NCI-H2171 (cell line): ENCODE results near the gene SPDYE2.
"Not testable (repeated sequence)": the region's sequence is repeated elsewhere in the genome, so short reads cannot be mapped to it uniquely, and the experiment has no call there.

Experiments used
- DNase-seq: peaks from one replicate; lab custom pipeline; 2025; lab: John Stamatoyannopoulos, UW

Gene SPDYE2

GRCh38 chr7:102540604-102541003, 10.4 kb upstream of the SPDYE2 start:
- not testable (repeated sequence) for DNase-seq

GRCh38 chr7:102542083-102542482, 8.9 kb upstream of the SPDYE2 start:
- not testable (repeated sequence) for DNase-seq

- DNase-seq: not testable (repeated sequence)
These were observed 8.3 kb upstream of the SPDYE2 start for GRCh38 chr7:102542771-102543170.

DNA sequence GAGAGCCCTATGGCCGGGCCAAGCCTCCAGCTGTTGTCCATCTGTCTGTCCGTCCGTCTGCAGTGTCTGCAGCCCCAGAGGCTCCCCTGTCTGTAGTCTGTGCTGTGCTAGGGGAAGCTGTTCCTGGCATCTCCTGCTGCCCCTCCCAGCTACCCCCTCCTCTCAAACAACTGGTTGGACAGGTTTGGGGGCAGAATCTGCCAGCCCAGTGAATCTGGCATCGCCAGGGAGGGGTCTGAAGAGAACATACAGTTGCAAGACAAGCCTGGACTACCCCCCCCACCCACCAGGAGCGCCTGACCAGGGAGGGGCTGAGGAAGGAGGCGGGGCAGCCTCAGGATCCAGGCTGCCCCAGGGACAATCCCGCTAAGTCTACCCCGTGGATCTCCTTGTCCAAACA, 7.4 kb upstream of the SPDYE2 start, which contains the start of gene UPK3BL2:
UPK3BL2 (minus strand) TSS at position 101 of the 400 bp plus-strand sequence; CDS start at position 41, 60 bp downstream.
- not testable (repeated sequence) for DNase-seq

- not testable (repeated sequence) for DNase-seq
These were observed 6.7 kb upstream of the SPDYE2 start for GRCh38 chr7:102544372-102544771.

DNA sequence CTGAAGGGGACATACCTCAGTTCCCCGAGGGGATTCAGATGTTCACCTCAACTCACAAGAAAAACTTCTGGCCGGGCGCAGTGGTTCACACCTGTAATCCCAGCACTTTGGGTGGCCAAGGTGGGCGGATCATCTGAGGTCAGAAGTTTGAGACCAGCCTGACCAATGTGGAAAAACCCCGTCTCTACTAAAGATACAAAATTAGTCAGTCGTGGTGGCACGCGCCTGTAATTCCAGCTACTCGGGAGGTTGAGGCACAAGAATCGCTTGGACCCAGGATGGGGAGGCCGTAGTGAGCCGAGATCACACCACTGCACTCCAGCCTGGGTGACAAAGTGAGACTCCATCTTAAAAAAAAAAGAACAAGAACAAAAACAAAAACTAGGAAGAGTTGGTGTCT, 5.7 kb upstream of the SPDYE2 start:
- DNase-seq: not testable (repeated sequence)

DNA sequence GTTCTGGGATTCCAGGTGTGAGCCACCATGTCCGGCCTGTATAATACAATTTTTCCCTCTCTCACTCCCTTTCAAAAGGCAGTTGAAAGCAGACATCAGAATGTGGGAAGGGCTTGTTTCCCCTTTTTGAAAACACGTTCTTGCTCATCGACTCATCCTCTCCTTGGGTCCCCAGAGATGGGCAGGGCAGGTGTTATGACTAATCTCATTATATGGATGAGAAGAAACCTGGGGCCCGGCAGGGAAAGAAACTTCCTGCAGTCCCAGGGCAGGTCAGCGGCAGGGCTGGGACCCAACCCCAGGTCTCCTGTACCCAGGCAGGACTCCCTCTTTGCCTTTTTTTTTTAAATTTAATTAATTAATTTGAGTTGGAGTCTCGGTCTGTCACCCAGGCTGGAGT, 4.7 kb upstream of the SPDYE2 start:
- DNase-seq: not testable (repeated sequence)

GRCh38 chr7:102568620-102569019, 17.6 kb downstream of the SPDYE2 start:
- DNase-seq: not testable (repeated sequence)

- DNase-seq: not testable (repeated sequence)
These were observed 21.5 kb downstream of the SPDYE2 start, which contains the start of gene POLR2J3 for GRCh38 chr7:102572261-102573239. TSS of gene POLR2J3 (minus strand) at chr7:102572583. CDS start at chr7:102572521, 62 bp downstream.

GRCh38 chr7:102574607-102575006, 23.6 kb downstream of the SPDYE2 start:
- not testable (repeated sequence) for DNase-seq

- DNase-seq: not testable (repeated sequence)
These were observed 25.3 kb downstream of the SPDYE2 start for GRCh38 chr7:102576363-102576762.

DNA sequence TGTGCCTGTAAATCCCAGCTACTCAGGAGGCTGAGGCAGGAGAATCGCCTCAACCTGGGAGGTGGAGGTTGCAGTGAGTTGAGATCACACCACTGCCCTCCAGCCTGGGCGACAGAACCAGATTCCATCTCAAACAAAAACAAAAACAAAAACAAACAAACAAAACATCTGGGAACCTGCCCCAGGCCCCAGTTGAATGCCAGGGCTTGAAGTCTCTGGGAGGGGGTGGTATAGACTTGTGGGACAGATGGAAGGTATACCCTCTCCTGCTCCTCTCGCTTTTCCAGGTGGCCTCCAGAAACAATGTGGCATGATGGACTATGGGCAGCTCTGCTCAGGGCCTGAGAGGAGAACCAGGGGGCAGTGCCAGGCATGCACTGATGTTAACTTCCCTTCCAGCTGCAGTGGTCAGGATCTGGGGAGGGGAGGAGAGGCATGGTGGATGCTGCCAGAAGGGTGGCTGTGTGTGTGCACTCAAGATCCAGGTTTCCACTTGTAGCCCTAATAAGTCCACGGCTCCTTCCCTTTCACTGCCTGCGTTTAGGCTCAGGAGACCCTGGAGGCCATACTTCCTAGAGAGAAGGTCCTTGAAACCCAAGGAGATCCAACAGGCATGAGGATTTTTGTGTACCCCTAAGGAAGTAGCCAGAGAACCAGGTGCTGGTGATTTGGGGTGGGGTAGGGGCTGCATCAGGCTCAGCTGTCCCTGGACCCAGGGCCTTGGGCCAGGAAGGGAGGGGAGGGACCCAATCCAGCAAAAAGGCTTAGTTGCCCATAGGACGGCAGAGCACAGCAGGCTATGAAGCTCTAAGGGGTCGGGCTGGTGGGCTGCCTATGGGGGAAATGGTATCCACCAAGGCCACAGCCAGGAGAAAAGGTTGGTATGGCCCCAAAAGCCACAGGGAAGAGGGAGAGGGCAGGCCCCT, 26.6 kb downstream of the SPDYE2 start:
- not testable (repeated sequence) for DNase-seq

DNA sequence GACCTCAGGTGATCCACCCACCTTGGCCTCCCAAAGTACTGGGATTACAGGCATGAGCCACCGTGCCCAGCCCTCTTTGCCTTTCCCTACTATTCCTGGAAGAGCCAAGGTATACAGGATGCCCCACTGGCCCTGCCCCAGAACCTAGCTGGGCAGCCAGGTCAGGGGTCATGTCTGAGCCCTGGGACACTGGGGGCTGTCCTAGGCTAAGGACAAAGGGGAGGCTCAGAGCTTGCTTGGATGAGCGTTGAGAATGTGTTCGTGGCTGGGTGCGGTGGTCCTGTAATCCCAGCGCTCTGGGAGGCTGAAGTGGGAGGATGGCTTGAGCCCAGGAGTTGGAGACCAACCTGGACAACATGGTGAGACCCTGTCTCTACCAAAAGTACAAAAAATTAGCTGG, 27.5 kb downstream of the SPDYE2 start:
- not testable (repeated sequence) for DNase-seq

DNA sequence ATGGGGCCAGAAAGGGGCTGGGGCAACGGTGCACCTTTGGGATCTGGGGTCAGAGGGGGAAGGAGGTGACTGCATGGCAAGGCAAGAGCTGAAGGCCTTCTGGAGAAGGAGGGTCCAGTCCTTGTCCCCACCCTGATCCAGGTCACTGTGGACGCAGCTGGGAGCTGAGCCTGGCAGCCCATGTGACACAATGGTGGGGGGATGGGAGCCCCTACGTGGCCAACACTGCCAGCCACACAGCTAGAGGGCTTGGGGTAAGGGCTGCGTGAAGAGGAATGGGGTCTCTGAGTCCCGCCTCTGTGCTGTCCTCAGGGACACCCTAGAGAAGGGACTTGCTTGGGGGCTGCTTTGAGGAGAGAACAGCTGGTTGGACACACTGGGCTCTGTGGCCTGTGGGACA, 30.7 kb downstream of the SPDYE2 start:
- not testable (repeated sequence) for DNase-seq

GRCh38 chr7:102583495-102583894, 32.5 kb downstream of the SPDYE2 start:
- not testable (repeated sequence) for DNase-seq

DNA sequence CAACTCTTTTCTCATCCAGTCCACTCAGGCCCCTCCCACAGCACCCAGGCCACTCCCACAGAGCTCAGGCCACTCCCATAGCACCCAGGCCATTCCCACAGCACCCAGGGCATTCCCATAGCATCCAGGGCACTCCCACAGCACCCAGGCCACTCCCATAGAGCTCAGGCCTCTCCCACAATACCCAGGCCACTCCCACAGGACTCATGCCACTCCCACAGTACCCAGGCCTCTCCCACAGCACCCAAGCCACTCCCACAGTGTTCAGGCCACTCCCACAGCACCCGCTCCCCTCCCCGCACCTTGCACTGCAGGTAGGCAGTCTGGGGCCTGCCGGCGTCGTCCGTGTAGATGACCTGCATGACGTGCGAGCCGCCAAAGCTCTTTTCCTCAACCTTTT, 38.8 kb downstream of the SPDYE2 start:
- not testable (repeated sequence) for DNase-seq

DNA sequence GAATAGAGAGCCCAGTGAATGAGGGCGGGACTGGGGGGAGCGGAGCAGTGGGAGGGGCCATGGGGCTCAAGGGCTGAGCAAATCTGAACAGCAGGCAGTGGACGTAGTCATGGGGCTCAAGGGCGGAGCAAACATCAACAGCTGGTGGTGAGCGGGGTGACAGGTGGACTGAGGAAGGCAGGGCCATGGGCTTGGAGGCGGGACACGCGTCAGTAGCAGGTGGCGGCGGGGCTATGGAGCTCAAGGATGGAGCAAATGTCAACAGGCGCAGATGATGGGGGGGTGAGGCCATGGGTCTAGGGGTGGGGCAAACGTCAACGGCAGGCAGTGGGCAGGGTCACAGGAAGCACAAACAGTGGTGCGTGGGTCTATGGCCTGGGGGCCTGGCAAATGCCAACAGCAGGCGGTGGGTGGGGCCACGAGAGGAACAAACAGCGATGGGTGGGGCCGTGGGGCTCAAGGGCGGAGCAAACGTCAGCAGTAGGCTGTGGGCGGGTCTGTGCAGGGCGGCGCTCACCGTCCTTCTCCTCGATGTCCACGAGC, 41.5 kb downstream of the SPDYE2 start:
- DNase-seq: not testable (repeated sequence)

- not testable (repeated sequence) for DNase-seq
These were observed 42.8 kb downstream of the SPDYE2 start for GRCh38 chr7:102593637-102594334.

- not testable (repeated sequence) for DNase-seq
These were observed 45.0 kb downstream of the SPDYE2 start for GRCh38 chr7:102596036-102596435.

GRCh38 chr7:102599699-102600098, 48.7 kb downstream of the SPDYE2 start:
- not testable (repeated sequence) for DNase-seq

DNA sequence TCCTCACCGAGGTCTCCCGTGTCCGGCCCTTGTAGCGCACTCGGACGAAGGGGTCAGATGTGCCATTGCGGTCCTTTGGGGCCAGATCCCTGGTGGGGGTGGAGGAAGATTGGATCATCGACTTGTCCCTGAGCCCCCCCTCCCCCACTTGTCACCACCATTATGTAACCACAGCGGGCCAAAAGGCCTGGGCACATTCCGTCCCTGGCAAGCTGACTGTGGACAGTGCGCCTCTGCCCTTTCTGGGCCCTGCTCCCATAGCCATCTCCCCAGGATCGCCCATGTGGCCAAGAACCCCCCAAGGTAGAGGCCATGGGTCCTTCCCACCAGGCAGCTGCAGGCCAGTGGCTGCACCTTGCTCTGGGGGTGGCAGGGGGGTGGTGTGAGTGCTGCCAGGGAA, 51.3 kb downstream of the SPDYE2 start:
- not testable (repeated sequence) for DNase-seq
